ENCODE measurements around the gene DCD. TPM values are rescaled to one million over a fixed set of nuclear protein-coding genes. Genes with fewer than 3 reads are reported as not detected.

The DCD gene
- total RNA-seq: not detected in 2 replicates

GRCh38 chr12:54648265-54648664 is at the start of gene DCD:
TSS of gene DCD (minus strand) at chr12:54648365. CDS start at chr12:54648303, 62 bp downstream.

GRCh38 chr12:54634795-54635194 is 13.4 kb downstream of the DCD start, which contains the start of gene LACRT:
TSS of gene LACRT (minus strand) at chr12:54634895. CDS start at chr12:54634841, 54 bp downstream.

Other genes with a start within 250 kb of the DCD start
- 117 and 137 TPM in 2 replicates for gene ITGA5, start 229.1 kb downstream of the DCD start, total RNA-seq
- gene GTSF1, start 174.8 kb downstream of the DCD start, total RNA-seq: not detected in 2 replicates
- 0.05 TPM in 1 of 2 replicates, not detected in the other for gene NCKAP1L, start 150.6 kb downstream of the DCD start, total RNA-seq
- 0.44 and 1.0 TPM in 2 replicates for gene PDE1B, start 98.8 kb downstream of the DCD start, total RNA-seq
- 0.37 and 0.54 TPM in 2 replicates for gene PPP1R1A, start 59.7 kb downstream of the DCD start, total RNA-seq
- not detected in 2 replicates for gene LACRT, start 13.5 kb downstream of the DCD start, total RNA-seq
- gene MUCL1, start 206.2 kb upstream of the DCD start, total RNA-seq: not detected in 2 replicates

Measured in cardiac ventricle fibroblast (primary cell).